Keratinocyte (primary cell): Measurements from ENCODE around the gene POLD1.

Source experiments
- CTCF ChIP-seq, 3 experiments: IDR thresholded peaks in 1 of 3; conservative IDR thresholded peaks in 1 of 3; optimal IDR thresholded peaks in 1 of 3; 2 replicates in 2 of 3; 3 replicates in 1 of 3; pipeline versions ENCODE3 to v1.5.1; 2011; ENCODE audit warnings: low read length in 3 of 3, mild to moderate bottlenecking in 3 of 3, moderate library complexity in 2 of 3, control low read depth in 1 of 3, inconsistent platforms in 1 of 3; ENCODE audit not compliant: insufficient read depth in 2 of 3; ENCODE audit errors: extremely low read depth in 1 of 3
- EZH2 ChIP-seq: IDR thresholded peaks from one replicate; pipeline ENCODE4 v1.6.1; 2012; ENCODE audit warnings: inconsistent platforms, mild to moderate bottlenecking, low read length, moderate library complexity

DNA sequence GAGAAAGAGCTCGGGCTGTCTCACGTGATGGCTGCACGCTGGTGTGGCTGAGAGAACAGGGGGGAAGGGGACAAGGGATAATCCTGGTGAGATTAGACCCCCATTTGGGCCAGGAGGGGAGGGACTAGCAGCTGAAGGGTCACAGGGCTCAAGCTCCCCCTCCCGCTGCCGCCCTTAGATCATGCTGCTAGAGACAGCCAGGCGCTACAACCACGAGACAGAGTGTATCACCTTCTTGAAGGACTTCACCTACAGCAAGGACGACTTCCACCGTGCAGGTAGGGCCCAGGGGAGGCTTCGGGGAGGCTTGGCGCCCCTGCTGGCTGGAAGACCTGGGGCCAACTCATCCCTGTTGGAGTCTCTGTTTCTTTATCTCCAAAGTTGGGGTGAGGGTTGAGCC, 4.5 kb upstream of the POLD1 start:
- TF ChIP-seq CTCF (optimal IDR thresholded peaks at IDR 0.05 in 1 of 3, IDR thresholded peaks at IDR 0.05 in 1 of 3, conservative IDR thresholded peaks at IDR 0.05 in 1 of 3; ENCODE audit: extremely low read depth in 1 of 3, insufficient read depth in 2 of 3, low read length in 3 of 3): no peak
- no peak for TF ChIP-seq EZH2
